GM12878 (cell line): Measurements from ENCODE around the gene CR2. TPM values are rescaled to one million over a fixed set of nuclear protein-coding genes. Genes with fewer than 3 reads are reported as not detected.

Experiments used
- ASH2L ChIP-seq: fragments of 300-600, 200-600 bp; sonication (generic); IDR thresholded peaks from 2 replicates; pipeline ENCODE4 v1.6.1; 2017; ENCODE audit warnings: low read depth, mild to moderate bottlenecking, borderline replicate concordance
- BCL3 ChIP-seq: IDR thresholded peaks from 2 replicates; pipeline ENCODE4 v1.6.1; 2011; ENCODE audit warnings: borderline replicate concordance, low read depth, mild to moderate bottlenecking, moderate library complexity, low read length; ENCODE audit not compliant: insufficient read depth, poor library complexity, severe bottlenecking
- BMI1 ChIP-seq: fragments of 450-650 bp; IDR thresholded peaks from 2 replicates; pipeline ENCODE4 v1.6.1; 2016; ENCODE audit warnings: mild to moderate bottlenecking, moderate library complexity, borderline replicate concordance
- E4F1 ChIP-seq: fragments of 450-650 bp; IDR thresholded peaks from 2 replicates; pipeline ENCODE4 v1.6.1; 2018; ENCODE audit warnings: borderline replicate concordance, mild to moderate bottlenecking; ENCODE audit not compliant: partially characterized antibody
- MEF2A ChIP-seq: IDR thresholded peaks from 2 replicates; pipeline ENCODE4 v1.6.1; 2011; ENCODE audit warnings: low read depth, mild to moderate bottlenecking, low read length, moderate library complexity; ENCODE audit not compliant: insufficient read depth
- NRF1 ChIP-seq: conservative IDR thresholded peaks from 2 replicates; pipeline ENCODE4 v1.6.1; 2011; ENCODE audit warnings: mild to moderate bottlenecking, low read depth, low read length, improper control_type of control experiment
- POLR2AphosphoS2 ChIP-seq: IDR thresholded peaks from 2 replicates; pipeline ENCODE4 v1.6.1; 2011; ENCODE audit warnings: low read depth, mild to moderate bottlenecking, low read length, improper control_type of control experiment, moderate library complexity
- ZBTB4 ChIP-seq: fragments of 450-650 bp; formaldehyde crosslinking; IDR thresholded peaks from 2 replicates; pipeline ENCODE4 v1.4.0; 2022; ENCODE audit warnings: mild to moderate bottlenecking, moderate library complexity
- ZBTB40 ChIP-seq: fragments of 450-650 bp; IDR thresholded peaks from 2 replicates; pipeline ENCODE4 v1.6.1; 2016; ENCODE audit warnings: mild to moderate bottlenecking, moderate library complexity, borderline replicate concordance
- polyA plus RNA-seq, 11 experiments: library from polyadenylated mRNA; depleted of rRNA in 4 of 11; unstranded in 6 of 11; stranded (reverse) in 5 of 11; fragments of >200 nt; fragmentation: Nextera tagmentation in 4 of 11; fragmentation: Illumina TruSeq in 1 of 11; extraction: Ambion mirVana in 4 of 11; extraction: Trizol in 1 of 11; gene quantifications; 1 replicate in 1 of 11; 2 replicates in 10 of 11; pipeline versions ENCODE4 v1.2.1 to v1.2.3, GENCODE V29; 2011 to 2016; ENCODE audit warnings: inconsistent platforms in 2 of 11, missing spikeins in 2 of 11, low read depth in 1 of 11
- total RNA-seq, 4 experiments: library from RNA; depleted of rRNA in 3 of 4; stranded (reverse); fragments of >200 nt in 3 of 4; fragmentation: Illumina TruSeq in 1 of 4; extraction: Trizol in 1 of 4; gene quantifications; 2 replicates each; pipeline versions ENCODE4 v1.2.1 to v1.2.3, GENCODE V29; 2013 to 2021
- TF ChIP-seq, protein P1 (sequence below): fragments of 450-650 bp; IDR thresholded peaks from 2 replicates; pipeline ENCODE4 v1.6.1; 2017; ENCODE audit warnings: low read depth, mild to moderate bottlenecking, moderate library complexity
- TF ChIP-seq, protein P2 (sequence below): fragments of 450-650 bp; IDR thresholded peaks from 2 replicates; pipeline ENCODE4 v1.6.1; 2017; ENCODE audit warnings: mild to moderate bottlenecking, moderate library complexity

The CR2 gene
- total and polyA plus RNA-seq, 10 of the 15 experiments (the other 5 are each of a cell fraction or from before 2014, with no cell fraction given): 2.2 to 72.8 (median 50.6) TPM

DNA sequence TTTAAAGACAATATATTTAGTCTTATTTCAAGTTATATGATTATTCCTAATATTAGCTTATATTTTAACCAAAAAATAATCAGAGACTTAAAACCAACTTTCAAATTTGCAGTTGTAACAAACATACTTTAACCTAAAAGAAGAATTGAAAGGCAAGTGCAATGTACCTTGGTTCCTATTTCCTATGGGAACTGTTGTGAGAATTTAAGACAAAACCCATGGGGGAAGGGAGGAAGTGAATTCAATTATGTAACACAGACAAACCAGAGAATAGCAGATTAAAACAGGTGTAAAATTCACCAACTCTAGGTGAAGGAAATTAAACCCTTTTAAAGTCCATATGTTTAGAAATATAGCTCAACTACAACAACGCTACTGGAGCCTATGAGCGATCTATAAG lies 22.6 kb upstream of the CR2 start (continued):
- TF ChIP-seq ZBTB40: no peak
- TF ChIP-seq, protein P1, sequence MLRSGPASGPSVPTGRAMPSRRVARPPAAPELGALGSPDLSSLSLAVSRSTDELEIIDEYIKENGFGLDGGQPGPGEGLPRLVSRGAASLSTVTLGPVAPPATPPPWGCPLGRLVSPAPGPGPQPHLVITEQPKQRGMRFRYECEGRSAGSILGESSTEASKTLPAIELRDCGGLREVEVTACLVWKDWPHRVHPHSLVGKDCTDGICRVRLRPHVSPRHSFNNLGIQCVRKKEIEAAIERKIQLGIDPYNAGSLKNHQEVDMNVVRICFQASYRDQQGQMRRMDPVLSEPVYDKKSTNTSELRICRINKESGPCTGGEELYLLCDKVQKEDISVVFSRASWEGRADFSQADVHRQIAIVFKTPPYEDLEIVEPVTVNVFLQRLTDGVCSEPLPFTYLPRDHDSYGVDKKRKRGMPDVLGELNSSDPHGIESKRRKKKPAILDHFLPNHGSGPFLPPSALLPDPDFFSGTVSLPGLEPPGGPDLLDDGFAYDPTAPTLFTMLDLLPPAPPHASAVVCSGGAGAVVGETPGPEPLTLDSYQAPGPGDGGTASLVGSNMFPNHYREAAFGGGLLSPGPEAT: no peak
- peak; percentile 77 for TF ChIP-seq BCL3
- no peak for TF ChIP-seq BMI1
- TF ChIP-seq ZBTB4 (CRISPR knock-in tag): no peak
- no peak for TF ChIP-seq POLR2AphosphoS2
- TF ChIP-seq E4F1: no peak
- TF ChIP-seq, protein P2, sequence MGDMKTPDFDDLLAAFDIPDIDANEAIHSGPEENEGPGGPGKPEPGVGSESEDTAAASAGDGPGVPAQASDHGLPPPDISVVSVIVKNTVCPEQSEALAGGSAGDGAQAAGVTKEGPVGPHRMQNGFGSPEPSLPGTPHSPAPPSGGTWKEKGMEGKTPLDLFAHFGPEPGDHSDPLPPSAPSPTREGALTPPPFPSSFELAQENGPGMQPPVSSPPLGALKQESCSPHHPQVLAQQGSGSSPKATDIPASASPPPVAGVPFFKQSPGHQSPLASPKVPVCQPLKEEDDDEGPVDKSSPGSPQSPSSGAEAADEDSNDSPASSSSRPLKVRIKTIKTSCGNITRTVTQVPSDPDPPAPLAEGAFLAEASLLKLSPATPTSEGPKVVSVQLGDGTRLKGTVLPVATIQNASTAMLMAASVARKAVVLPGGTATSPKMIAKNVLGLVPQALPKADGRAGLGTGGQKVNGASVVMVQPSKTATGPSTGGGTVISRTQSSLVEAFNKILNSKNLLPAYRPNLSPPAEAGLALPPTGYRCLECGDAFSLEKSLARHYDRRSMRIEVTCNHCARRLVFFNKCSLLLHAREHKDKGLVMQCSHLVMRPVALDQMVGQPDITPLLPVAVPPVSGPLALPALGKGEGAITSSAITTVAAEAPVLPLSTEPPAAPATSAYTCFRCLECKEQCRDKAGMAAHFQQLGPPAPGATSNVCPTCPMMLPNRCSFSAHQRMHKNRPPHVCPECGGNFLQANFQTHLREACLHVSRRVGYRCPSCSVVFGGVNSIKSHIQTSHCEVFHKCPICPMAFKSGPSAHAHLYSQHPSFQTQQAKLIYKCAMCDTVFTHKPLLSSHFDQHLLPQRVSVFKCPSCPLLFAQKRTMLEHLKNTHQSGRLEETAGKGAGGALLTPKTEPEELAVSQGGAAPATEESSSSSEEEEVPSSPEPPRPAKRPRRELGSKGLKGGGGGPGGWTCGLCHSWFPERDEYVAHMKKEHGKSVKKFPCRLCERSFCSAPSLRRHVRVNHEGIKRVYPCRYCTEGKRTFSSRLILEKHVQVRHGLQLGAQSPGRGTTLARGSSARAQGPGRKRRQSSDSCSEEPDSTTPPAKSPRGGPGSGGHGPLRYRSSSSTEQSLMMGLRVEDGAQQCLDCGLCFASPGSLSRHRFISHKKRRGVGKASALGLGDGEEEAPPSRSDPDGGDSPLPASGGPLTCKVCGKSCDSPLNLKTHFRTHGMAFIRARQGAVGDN: no peak
- TF ChIP-seq MEF2A: no peak
- TF ChIP-seq ASH2L: no peak
- TF ChIP-seq NRF1: no peak
